H9 (cell line): ENCODE measurements around the gene COL8A2. TPM values are rescaled to one million over a fixed set of nuclear protein-coding genes. Genes with fewer than 3 reads are reported as not detected.

Source experiments
- DNase-seq: peaks from one replicate; pipeline ENCODE4 v3.0.0-alpha.2; 2017
- H2AFZ ChIP-seq: one replicate; pipeline ENCODE4 v1.6.1; 2013; ENCODE audit warnings: mild to moderate bottlenecking, low read length, control low read depth, moderate library complexity
- H2AK5ac ChIP-seq: 2 replicates; pipeline ENCODE4 v1.6.1; 2013; ENCODE audit warnings: low read length, control low read depth, mixed read lengths; ENCODE audit not compliant: insufficient read length
- H2BK120ac ChIP-seq: one replicate; pipeline ENCODE4 v1.6.1; 2013; ENCODE audit warnings: low read depth, mild to moderate bottlenecking, low read length, control low read depth, inconsistent platforms; ENCODE audit not compliant: poor library complexity, severe bottlenecking
- H2BK12ac ChIP-seq: 2 replicates; pipeline ENCODE4 v1.6.1; 2013; ENCODE audit warnings: low read length, control low read depth, mixed read lengths, low read depth; ENCODE audit not compliant: insufficient read length
- H2BK15ac ChIP-seq: 2 replicates; pipeline ENCODE4 v1.6.1; 2013; ENCODE audit warnings: low read depth, low read length, control low read depth
- H2BK20ac ChIP-seq: one replicate; pipeline ENCODE4 v1.6.1; 2013; ENCODE audit warnings: low read depth, mild to moderate bottlenecking, low read length, control low read depth, inconsistent platforms; ENCODE audit not compliant: poor library complexity, severe bottlenecking
- H2BK5ac ChIP-seq: 2 replicates; pipeline ENCODE4 v1.6.1; 2013; ENCODE audit warnings: low read length, control low read depth, mixed read lengths; ENCODE audit not compliant: insufficient read length
- H3K14ac ChIP-seq: 2 replicates; pipeline ENCODE4 v1.6.1; 2013; ENCODE audit warnings: low read length, control low read depth; ENCODE audit not compliant: insufficient read depth
- H3K18ac ChIP-seq: 2 replicates; pipeline ENCODE4 v1.6.1; 2013; ENCODE audit warnings: low read depth, mild to moderate bottlenecking, mixed read lengths, low read length, control low read depth; ENCODE audit not compliant: insufficient read length
- H3K23ac ChIP-seq: 2 replicates; pipeline ENCODE4 v1.6.1; 2013; ENCODE audit warnings: low read length, control low read depth, mixed read lengths, low read depth; ENCODE audit not compliant: insufficient read length
- H3K23me2 ChIP-seq: 2 replicates; pipeline ENCODE4 v1.6.1; 2013; ENCODE audit warnings: low read depth, mild to moderate bottlenecking, mixed read lengths, low read length, control low read depth; ENCODE audit not compliant: insufficient read length, poor library complexity, severe bottlenecking
- H3K27ac ChIP-seq: 2 replicates; pipeline ENCODE4 v1.5.1; 2013; ENCODE audit warnings: low read length, control low read depth, mixed read lengths, low read depth; ENCODE audit not compliant: insufficient read length
- H3K27me3 ChIP-seq: 2 replicates; pipeline ENCODE4 v1.6.1; 2013; ENCODE audit warnings: low read length, control low read depth, inconsistent platforms; ENCODE audit not compliant: insufficient read depth
- H3K4ac ChIP-seq: 2 replicates; pipeline ENCODE4 v1.6.1; 2013; ENCODE audit warnings: low read depth, mild to moderate bottlenecking, control low read depth, inconsistent platforms, low read length, moderate library complexity
- H3K4me1 ChIP-seq: 2 replicates; pipeline ENCODE4 v1.6.1; 2013; ENCODE audit warnings: low read length, control low read depth, inconsistent platforms; ENCODE audit not compliant: insufficient read depth
- H3K4me2 ChIP-seq: 2 replicates; pipeline ENCODE4 v1.6.1; 2013; ENCODE audit warnings: low read length, control low read depth, mixed read lengths; ENCODE audit not compliant: insufficient read length, insufficient read depth
- H3K56ac ChIP-seq: 2 replicates; pipeline ENCODE4 v1.6.1; 2013; ENCODE audit warnings: low read depth, mild to moderate bottlenecking, mixed read lengths, low read length, control low read depth; ENCODE audit not compliant: insufficient read length
- H3K79me1 ChIP-seq: 2 replicates; pipeline ENCODE4 v1.6.1; 2013; ENCODE audit warnings: low read depth, mild to moderate bottlenecking, moderate library complexity, low read length, control low read depth, inconsistent platforms; ENCODE audit not compliant: insufficient read depth, poor library complexity, severe bottlenecking
- H3K79me2 ChIP-seq: 2 replicates; pipeline ENCODE4 v1.6.1; 2013; ENCODE audit warnings: low read length, control low read depth, inconsistent platforms; ENCODE audit not compliant: insufficient read depth
- H3K9ac ChIP-seq: 2 replicates; pipeline ENCODE4 v1.6.1; 2013; ENCODE audit warnings: low read length, control low read depth, mixed read lengths; ENCODE audit not compliant: insufficient read length; ENCODE audit errors: extremely low read depth
- H3K9me3 ChIP-seq: one replicate; pipeline ENCODE4 v1.6.1; 2013; ENCODE audit warnings: low read depth, low read length, inconsistent platforms; ENCODE audit not compliant: control insufficient read depth
- H3T11ph ChIP-seq: one replicate; pipeline ENCODE4 v1.6.1; 2013; ENCODE audit warnings: mild to moderate bottlenecking, low read length, control low read depth, inconsistent platforms
- H4K20me1 ChIP-seq: one replicate; pipeline ENCODE4 v1.6.1; 2013; ENCODE audit not compliant: control insufficient read depth, insufficient read length, insufficient read depth
- H4K5ac ChIP-seq: 2 replicates; pipeline ENCODE4 v1.6.1; 2013; ENCODE audit warnings: low read depth, mild to moderate bottlenecking, mixed read lengths, low read length, control low read depth; ENCODE audit not compliant: insufficient read length
- H4K8ac ChIP-seq: replicated peaks from 2 replicates; pipeline ENCODE4 v1.6.1; 2013; ENCODE audit warnings: low read length, control low read depth, mixed read lengths, low read depth; ENCODE audit not compliant: insufficient read length
- H4K91ac ChIP-seq: 2 replicates; pipeline ENCODE4 v1.6.1; 2013; ENCODE audit warnings: low read depth, mild to moderate bottlenecking, moderate library complexity, mixed read lengths, low read length, control low read depth; ENCODE audit not compliant: insufficient read length
- H3K27ac Mint-ChIP-seq, 3 experiments: 2 replicates in 2 of 3; 3 replicates in 1 of 3; pipeline ENCODE4 v1.8.0; 2020 to 2021; ENCODE audit warnings: mixed read lengths in 3 of 3, mild to moderate bottlenecking in 1 of 3, moderate library complexity in 1 of 3
- H3K27me3 Mint-ChIP-seq: 2 replicates; pipeline ENCODE4 v1.8.0; 2021; ENCODE audit warnings: low read depth, mild to moderate bottlenecking, moderate library complexity, mixed read lengths
- H3K36me3 Mint-ChIP-seq, 3 experiments: 2 replicates in 2 of 3; 3 replicates in 1 of 3; pipeline ENCODE4 v1.8.0; 2020 to 2021; ENCODE audit warnings: low read depth in 3 of 3, mixed read lengths in 3 of 3; ENCODE audit not compliant: insufficient read depth in 1 of 3
- H3K4me1 Mint-ChIP-seq, 2 experiments: 2 replicates each; pipeline ENCODE4 v1.8.0; 2020; ENCODE audit warnings: mixed read lengths in 2 of 2
- H3K4me3 Mint-ChIP-seq, 2 experiments: 2 replicates in 1 of 2; 3 replicates in 1 of 2; pipeline ENCODE4 v1.8.0; 2020 to 2021; ENCODE audit warnings: mild to moderate bottlenecking in 2 of 2, mixed read lengths in 2 of 2, moderate library complexity in 1 of 2
- H3K9me3 Mint-ChIP-seq, 2 experiments: 2 replicates in 1 of 2; 3 replicates in 1 of 2; pipeline ENCODE4 v1.8.0; 2020; ENCODE audit warnings: mild to moderate bottlenecking in 2 of 2, mixed read lengths in 2 of 2, moderate library complexity in 1 of 2
- WGBS: extraction: QIAGEN DNeasy Blood & Tissue Kit; methylation state at CpG from one replicate; pipeline ENCODE4 v1.1.7; 2013; ENCODE audit warnings: missing lambda C conversion rate, low lambda C conversion rate, mixed read lengths; ENCODE audit not compliant: insufficient read length; ENCODE audit errors: extremely low coverage; 5-methylcytosine and 5-hydroxymethylcytosine counted together
- total RNA-seq: library from RNA; stranded (reverse); gene quantifications from 2 replicates; pipeline ENCODE4 v1.2.1, GENCODE V29; 2021
- TF ChIP-seq, protein P1 (sequence below): fragments of 200-600 bp; sonication (generic); conservative IDR thresholded peaks from 3 replicates; pipeline ENCODE4 v1.8.0; 2021; ENCODE audit warnings: antibody characterized with exemption, mild to moderate bottlenecking

COL8A2 gene
- total RNA-seq, 1 experiment from 2014 or later: 1.5 TPM

DNA sequence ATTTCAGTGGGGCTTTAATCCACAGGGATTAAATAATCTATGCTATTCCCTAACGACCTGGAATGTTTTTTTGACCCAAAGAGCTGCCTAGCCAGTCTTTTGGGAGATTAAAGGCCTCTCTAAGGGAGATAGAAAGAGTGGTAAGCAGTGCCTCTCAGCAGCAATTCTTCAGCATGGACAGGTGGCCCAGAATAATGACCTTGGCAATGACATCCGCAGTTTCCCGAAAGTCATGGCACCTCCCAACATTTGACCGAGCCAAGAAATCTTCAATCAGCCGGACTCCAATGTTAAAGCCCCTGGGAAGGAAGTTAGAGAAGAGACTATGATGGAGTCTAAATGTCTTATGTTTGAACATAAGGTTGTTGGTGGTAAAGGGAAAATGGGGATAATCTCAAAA, 14.5 kb upstream of the COL8A2 start:
- Histone ChIP-seq H3K9ac (no peak overlapping the region), H4K91ac (no peak overlapping the region), H3K79me2 (0 out of 2 replicates have a peak, but pooled peaks cover 1% of the 10 kb centered on the region), H4K8ac (no peak overlapping the region), H3K4me2 (no peak overlapping the region), H4K20me1 (no peaks in the 10 kb centered on the region), H2BK5ac (no peak overlapping the region), H3K27ac (no peak overlapping the region), H3K18ac (no peak overlapping the region), H3K79me1 (no peaks in the 10 kb centered on the region), H3K27me3 (no peaks in the 10 kb centered on the region), H2BK20ac (no peak overlapping the region), H2AFZ (no peak overlapping the region), H3K23me2 (no peaks in the 10 kb centered on the region), H2BK12ac (no peak overlapping the region), H2BK15ac (no peak overlapping the region), H2BK120ac (no peak overlapping the region), H3K9me3 (no peaks in the 10 kb centered on the region), H3K4me1 (0 out of 2 replicates have a peak, but pooled peaks cover 2% of the 10 kb centered on the region), H3K4ac (no peak overlapping the region), H3T11ph (no peak overlapping the region), H3K56ac (no peak overlapping the region), H3K14ac (no peak overlapping the region), H4K5ac (no peak overlapping the region), H2AK5ac (no peak overlapping the region), H3K23ac (no peak overlapping the region)
- H3K9me3 Mint-ChIP-seq: no peaks in the 10 kb centered on the region
- TF ChIP-seq, protein P1, sequence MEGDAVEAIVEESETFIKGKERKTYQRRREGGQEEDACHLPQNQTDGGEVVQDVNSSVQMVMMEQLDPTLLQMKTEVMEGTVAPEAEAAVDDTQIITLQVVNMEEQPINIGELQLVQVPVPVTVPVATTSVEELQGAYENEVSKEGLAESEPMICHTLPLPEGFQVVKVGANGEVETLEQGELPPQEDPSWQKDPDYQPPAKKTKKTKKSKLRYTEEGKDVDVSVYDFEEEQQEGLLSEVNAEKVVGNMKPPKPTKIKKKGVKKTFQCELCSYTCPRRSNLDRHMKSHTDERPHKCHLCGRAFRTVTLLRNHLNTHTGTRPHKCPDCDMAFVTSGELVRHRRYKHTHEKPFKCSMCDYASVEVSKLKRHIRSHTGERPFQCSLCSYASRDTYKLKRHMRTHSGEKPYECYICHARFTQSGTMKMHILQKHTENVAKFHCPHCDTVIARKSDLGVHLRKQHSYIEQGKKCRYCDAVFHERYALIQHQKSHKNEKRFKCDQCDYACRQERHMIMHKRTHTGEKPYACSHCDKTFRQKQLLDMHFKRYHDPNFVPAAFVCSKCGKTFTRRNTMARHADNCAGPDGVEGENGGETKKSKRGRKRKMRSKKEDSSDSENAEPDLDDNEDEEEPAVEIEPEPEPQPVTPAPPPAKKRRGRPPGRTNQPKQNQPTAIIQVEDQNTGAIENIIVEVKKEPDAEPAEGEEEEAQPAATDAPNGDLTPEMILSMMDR: no peak
- WGBS: no CpG with 5 or more reads among the region's 5 CpGs
- no peak overlapping the region for H3K27ac Mint-ChIP-seq
- H3K4me3 Mint-ChIP-seq: no peak overlapping the region
- H3K27me3 Mint-ChIP-seq: no peaks in the 10 kb centered on the region
- no peak for DNase-seq
- peaks cover 6 to 36% (median 17%) of the 10 kb centered on the region in 3 experiments; a peak in 6 of 7 replicates for H3K36me3 Mint-ChIP-seq
- peaks cover 2 to 3% of the 10 kb centered on the region in 2 experiments for H3K4me1 Mint-ChIP-seq
